Endothelial cell of umbilical vein (primary cell): ENCODE measurements around the gene HES6. TPM values are rescaled to one million over a fixed set of nuclear protein-coding genes. Genes with fewer than 3 reads are reported as not detected.

Experiments
- BruUV-seq: library from RNA; stranded (reverse); fragments of 400-500 nt; replicated peaks from 2 replicates; lab custom pipeline; 2021; lab: Mats Ljungman, UMichigan
- CTCF ChIA-PET: fragments of 300-600, 350-600 bp; sonication (Branson Sonifier 250); formaldehyde crosslinking; loops from one replicate; lab custom pipeline; 2021; ENCODE audit warnings: antibody characterized with exemption, inconsistent platforms; lab: Charles Lee
- POLR2A ChIA-PET: fragments of 300-600, 350-600 bp; sonication (Branson Sonifier 250); formaldehyde crosslinking; loops from one replicate; lab custom pipeline; 2021; ENCODE audit warnings: antibody characterized with exemption, inconsistent platforms; lab: Charles Lee
- DNase-seq: peaks from one replicate; pipeline ENCODE4 v3.0.0-alpha.2; 2011; ENCODE audit warnings: low read depth, low spot score
- FAIRE-seq: peaks from 2 replicates; lab custom pipeline; 2011; peaks lifted over from hg19 to GRCh38; lab: Jason Lieb, UNC
- H2AFZ ChIP-seq: 2 replicates; pipeline ENCODE4 v1.6.0; 2012; ENCODE audit warnings: low read depth, low read length, control low read depth, inconsistent platforms
- H3K27ac ChIP-seq: 2 replicates; pipeline ENCODE4 v1.5.1; 2011; ENCODE audit warnings: low read depth, mild to moderate bottlenecking, control low read depth, low read length, moderate library complexity; ENCODE audit not compliant: insufficient read depth
- H3K27me3 ChIP-seq, 2 experiments: 2 replicates each; pipeline versions ENCODE4 v1.6.0 to v1.6.1; 2011; ENCODE audit warnings: low read length in 2 of 2, mixed read lengths in 1 of 2; ENCODE audit not compliant: control insufficient read depth in 2 of 2, insufficient read depth in 2 of 2
- H3K36me3 ChIP-seq, 2 experiments: 2 replicates in 1 of 2; 3 replicates in 1 of 2; pipeline ENCODE4 v1.5.1; 2011; ENCODE audit warnings: low read length in 2 of 2, mild to moderate bottlenecking in 1 of 2, moderate library complexity in 1 of 2; ENCODE audit not compliant: control insufficient read depth in 2 of 2, insufficient read depth in 2 of 2; ENCODE audit errors: extremely low read depth in 1 of 2
- H3K4me1 ChIP-seq: 3 replicates; pipeline ENCODE4 v1.5.1; 2011; ENCODE audit warnings: mild to moderate bottlenecking, low read length; ENCODE audit not compliant: control insufficient read depth, insufficient read depth; ENCODE audit errors: extremely low read depth
- H3K4me2 ChIP-seq: 2 replicates; pipeline ENCODE4 v1.6.1; 2011; ENCODE audit warnings: low read length, control low read depth, mixed read lengths; ENCODE audit not compliant: insufficient read depth
- H3K4me3 ChIP-seq, 3 experiments: fragments of 200-600 bp in 1 of 3; sonication (generic), shearing (Covaris generic) in 1 of 3; replicated peaks in 1 of 3; 2 replicates each; pipeline ENCODE4 v1.5.1; 2011 to 2016; ENCODE audit warnings: control low read depth in 3 of 3, low read length in 3 of 3, mild to moderate bottlenecking in 2 of 3, inconsistent platforms in 1 of 3, low read depth in 1 of 3, moderate library complexity in 1 of 3; ENCODE audit not compliant: insufficient read depth in 1 of 3
- H3K79me2 ChIP-seq: 2 replicates; pipeline ENCODE4 v1.6.0; 2012; ENCODE audit warnings: low read length, inconsistent platforms; ENCODE audit not compliant: control insufficient read depth, insufficient read depth
- H3K9ac ChIP-seq: replicated peaks from 2 replicates; pipeline ENCODE3; 2011; ENCODE audit warnings: low read length, control low read depth; ENCODE audit not compliant: insufficient read depth; ENCODE audit errors: extremely low read depth
- H3K9me1 ChIP-seq: replicated peaks from 3 replicates; pipeline ENCODE4 v1.6.0; 2011; ENCODE audit warnings: mild to moderate bottlenecking, low read length; ENCODE audit not compliant: control insufficient read depth, insufficient read depth; ENCODE audit errors: extremely low read depth
- H3K9me3 ChIP-seq: replicated peaks from 2 replicates; pipeline ENCODE4 v1.5.1; 2012; ENCODE audit warnings: low read length, inconsistent platforms; ENCODE audit not compliant: control insufficient read depth, insufficient read depth
- H4K20me1 ChIP-seq: replicated peaks from 2 replicates; pipeline ENCODE3; 2011; ENCODE audit warnings: mild to moderate bottlenecking, low read length; ENCODE audit not compliant: control insufficient read depth, insufficient read depth; ENCODE audit errors: extremely low read depth
- FOS ChIP-seq: IDR thresholded peaks from 2 replicates; pipeline ENCODE4 v1.6.1; 2011; ENCODE audit warnings: mild to moderate bottlenecking, low read length, moderate library complexity, borderline replicate concordance; ENCODE audit not compliant: insufficient read depth
- MYC ChIP-seq: IDR thresholded peaks from one replicate; pipeline ENCODE4 v1.6.1; 2011; ENCODE audit warnings: mild to moderate bottlenecking, low read depth, low read length
- POLR2A ChIP-seq: IDR thresholded peaks from 2 replicates; pipeline ENCODE4 v1.6.1; 2012; ENCODE audit warnings: low read depth, mild to moderate bottlenecking, control low read depth, low read length
- POLR2AphosphoS5 ChIP-seq: IDR thresholded peaks from 2 replicates; pipeline ENCODE4 v1.6.1; 2012; ENCODE audit warnings: low read depth, mild to moderate bottlenecking, control low read depth, low read length, moderate library complexity; ENCODE audit not compliant: insufficient read depth
- dilution Hi-C: fragments of 300-500 bp; cut with MboI; formaldehyde crosslinking; loops from one replicate; pipeline ENCODE4 v1.15.0; 2019; ENCODE audit warnings: low sequenced_read_pairs; ENCODE audit not compliant: extremely low pct_ligation_motif_present
- intact Hi-C: fragments of 100-400 bp; cut with micrococcal nuclease; formaldehyde crosslinking; loops from one replicate; pipeline ENCODE4 v1.10.0; 2022
- polyA plus RNA-seq, 4 experiments: library from polyadenylated mRNA; depleted of rRNA in 3 of 4; stranded (reverse) in 3 of 4; unstranded in 1 of 4; fragments of >200 nt; gene quantifications; 2 replicates each; pipeline versions ENCODE4 v1.2.1 to v1.2.3, GENCODE V29; 2011 to 2012; ENCODE audit warnings: missing spikeins in 1 of 4
- total RNA-seq: library from RNA; stranded (reverse); gene quantifications from 2 replicates; pipeline ENCODE4 v1.2.3, GENCODE V29; 2021
- TF ChIP-seq, protein P1 (sequence below): IDR thresholded peaks from 2 replicates; pipeline ENCODE4 v1.6.1; 2011; ENCODE audit not compliant: insufficient read depth, insufficient read length
- TF ChIP-seq, protein P2 (sequence below), 2 donors: IDR thresholded peaks; 1 replicate in 1 of 2; 2 replicates in 1 of 2; pipeline ENCODE4 v1.5.1; 2011; ENCODE audit warnings: low read length in 2 of 2, mild to moderate bottlenecking in 2 of 2, moderate library complexity in 2 of 2, control low read depth in 1 of 2, inconsistent platforms in 1 of 2, low read depth in 1 of 2; ENCODE audit not compliant: insufficient read depth in 1 of 2; ENCODE audit errors: extremely low read depth in 1 of 2

Gene HES6
- total and polyA plus RNA-seq, 2 donors (not counting 3 experiments of a cell fraction or from before 2014, with no cell fraction given): 2.2 to 5.1 TPM

DNA sequence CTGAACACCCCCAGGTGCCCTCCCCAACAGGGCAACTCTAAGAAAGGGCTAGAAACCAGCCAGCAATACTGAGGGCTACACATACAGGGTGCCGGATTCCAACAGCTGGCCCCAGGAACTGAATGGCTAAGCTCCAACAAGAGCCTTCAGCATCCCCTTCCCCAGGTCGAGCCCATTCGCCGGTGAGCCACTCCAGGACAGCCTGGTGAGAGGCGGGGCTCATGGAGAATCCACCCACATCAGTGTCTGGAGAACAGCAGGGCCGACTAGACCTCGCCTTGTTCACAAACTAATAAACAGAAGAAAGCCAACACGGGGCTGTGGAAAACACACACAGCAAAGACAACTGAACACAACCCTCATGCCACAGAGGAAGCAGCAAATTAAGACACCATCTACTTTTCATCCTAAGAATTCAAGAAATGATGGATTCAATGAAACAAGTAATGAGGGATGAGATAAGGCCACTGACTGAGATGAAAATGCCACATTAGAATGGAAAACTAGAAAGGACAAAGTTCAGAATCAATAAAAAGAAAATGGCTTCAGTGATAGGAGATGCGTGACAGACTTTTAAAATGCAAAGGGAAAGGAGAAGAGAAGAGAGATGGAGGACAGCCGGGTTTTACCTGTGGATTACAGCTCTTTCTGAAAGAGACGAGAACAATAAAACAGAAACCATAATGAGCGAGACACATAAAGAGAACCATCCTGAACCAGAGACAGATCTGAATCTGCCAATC is 40.4 kb upstream of the HES6 start:
- Histone ChIP-seq H3K27ac (no peak overlapping the region), H3K9me1 (no peaks in the 10 kb centered on the region), H2AFZ (no peak overlapping the region), H3K79me2 (no peaks in the 10 kb centered on the region), H4K20me1 (no peaks in the 10 kb centered on the region), H3K4me2 (no peak overlapping the region), H3K9me3 (no peaks in the 10 kb centered on the region), H3K36me3 (peaks cover 0 to 2% of the 10 kb centered on the region in 2 experiments), H3K4me1 (no peaks in the 10 kb centered on the region), H3K9ac (no peak overlapping the region), H3K4me3 (no peak overlapping the region), H3K27me3 (no peaks in the 10 kb centered on the region)
- no TSS peak for BruUV-seq
- intact Hi-C loops: no loop called here
- POLR2A ChIA-PET: no interaction called here
- no peak for TF ChIP-seq FOS
- TF ChIP-seq, protein P1, sequence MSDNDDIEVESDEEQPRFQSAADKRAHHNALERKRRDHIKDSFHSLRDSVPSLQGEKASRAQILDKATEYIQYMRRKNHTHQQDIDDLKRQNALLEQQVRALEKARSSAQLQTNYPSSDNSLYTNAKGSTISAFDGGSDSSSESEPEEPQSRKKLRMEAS: no peak
- TF ChIP-seq POLR2AphosphoS5: no peak
- no peak for TF ChIP-seq MYC
- no peak for TF ChIP-seq POLR2A
- CTCF ChIA-PET: interaction anchor here (2.6 kb wide), 1 partner anchor 17 kb away, joined by 9 read pairs; no protein-coding TSS in a partner anchor
- no peak for DNase-seq
- no peak for FAIRE-seq
- dilution Hi-C loops: no loop called here

DNA sequence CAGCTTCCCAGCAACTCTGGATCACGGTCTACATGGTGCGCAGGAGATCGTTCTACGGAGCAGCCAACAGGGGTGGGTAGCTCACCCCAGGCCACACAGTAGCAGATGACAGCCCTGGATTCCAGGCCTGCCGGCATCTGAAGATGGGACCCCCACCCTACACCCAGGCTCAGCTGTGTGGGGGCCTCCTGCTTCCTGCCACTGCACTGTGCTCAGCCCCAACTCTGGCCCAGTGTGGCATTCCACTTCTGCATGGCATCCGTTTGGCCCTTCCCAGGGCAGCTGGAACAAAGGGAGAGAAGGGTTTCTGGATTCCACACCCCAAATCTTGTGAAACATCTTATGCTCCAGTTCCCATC is 39.5 kb upstream of the HES6 start:
- Histone ChIP-seq H3K4me1 (no peaks in the 10 kb centered on the region), H3K9me3 (no peaks in the 10 kb centered on the region), H3K27ac (no peak overlapping the region), H4K20me1 (no peaks in the 10 kb centered on the region), H3K27me3 (no peaks in the 10 kb centered on the region), H3K4me2 (no peak overlapping the region), H3K4me3 (no peak overlapping the region), H2AFZ (no peak overlapping the region), H3K36me3 (peaks cover 0 to 2% of the 10 kb centered on the region in 2 experiments), H3K9ac (no peak overlapping the region), H3K9me1 (no peaks in the 10 kb centered on the region), H3K79me2 (no peaks in the 10 kb centered on the region)
- DNase-seq: no peak
- TF ChIP-seq, protein P2, sequence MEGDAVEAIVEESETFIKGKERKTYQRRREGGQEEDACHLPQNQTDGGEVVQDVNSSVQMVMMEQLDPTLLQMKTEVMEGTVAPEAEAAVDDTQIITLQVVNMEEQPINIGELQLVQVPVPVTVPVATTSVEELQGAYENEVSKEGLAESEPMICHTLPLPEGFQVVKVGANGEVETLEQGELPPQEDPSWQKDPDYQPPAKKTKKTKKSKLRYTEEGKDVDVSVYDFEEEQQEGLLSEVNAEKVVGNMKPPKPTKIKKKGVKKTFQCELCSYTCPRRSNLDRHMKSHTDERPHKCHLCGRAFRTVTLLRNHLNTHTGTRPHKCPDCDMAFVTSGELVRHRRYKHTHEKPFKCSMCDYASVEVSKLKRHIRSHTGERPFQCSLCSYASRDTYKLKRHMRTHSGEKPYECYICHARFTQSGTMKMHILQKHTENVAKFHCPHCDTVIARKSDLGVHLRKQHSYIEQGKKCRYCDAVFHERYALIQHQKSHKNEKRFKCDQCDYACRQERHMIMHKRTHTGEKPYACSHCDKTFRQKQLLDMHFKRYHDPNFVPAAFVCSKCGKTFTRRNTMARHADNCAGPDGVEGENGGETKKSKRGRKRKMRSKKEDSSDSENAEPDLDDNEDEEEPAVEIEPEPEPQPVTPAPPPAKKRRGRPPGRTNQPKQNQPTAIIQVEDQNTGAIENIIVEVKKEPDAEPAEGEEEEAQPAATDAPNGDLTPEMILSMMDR (IDR thresholded peaks at IDR 0.05; ENCODE audit: extremely low read depth in 1 of 2, insufficient read depth in 1 of 2, low read depth in 1 of 2, low read length in 2 of 2): no peak
- FAIRE-seq: no peak
- POLR2A ChIA-PET: no interaction called here
- BruUV-seq: no TSS peak
- dilution Hi-C loops: no loop called here
- CTCF ChIA-PET: interaction anchor here (2.6 kb wide), 1 partner anchor 16 kb away, joined by 9 read pairs; no protein-coding TSS in a partner anchor
- intact Hi-C loops: no loop called here
